Psoas muscle (tissue), 8 donors: ENCODE data around the gene MRPL55. TPM values are rescaled to one million over a fixed set of nuclear protein-coding genes. Genes with fewer than 3 reads are reported as not detected.

ENCODE experiments used
- ATAC-seq, 4 donors: fragments of 200-7000 bp; cut with Tn5 transposase; one replicate each; pipeline ENCODE4 v1.9.1; 2020; ENCODE audit warnings: moderate library complexity in 3 of 4, mild to moderate bottlenecking in 2 of 4
- DNase-seq, 2 donors: peaks; one replicate each; pipeline ENCODE4 v3.0.0-alpha.2; 2020
- H3K27ac ChIP-seq: fragments of 200-600 bp; one replicate; pipeline ENCODE4 v1.8.0; 2022
- H3K27me3 ChIP-seq, 3 donors: fragments of 200-600 bp in 1 of 3; one replicate each; pipeline versions ENCODE4 v1.6.1 to v1.8.0; 2013 to 2022; ENCODE audit warnings: low read length in 2 of 3, mild to moderate bottlenecking in 2 of 3, moderate library complexity in 1 of 3; ENCODE audit not compliant: insufficient read depth in 3 of 3
- H3K36me3 ChIP-seq, 2 donors: fragments of 200-600 bp in 1 of 2; one replicate each; pipeline versions ENCODE4 v1.6.1 to v1.8.0; 2013 to 2022; ENCODE audit warnings: low read depth in 1 of 2, mild to moderate bottlenecking in 1 of 2, moderate library complexity in 1 of 2; ENCODE audit not compliant: insufficient read depth in 1 of 2
- H3K4me1 ChIP-seq: fragments of 200-600 bp; one replicate; pipeline ENCODE4 v1.8.0; 2022
- H3K4me3 ChIP-seq: fragments of 200-600 bp; one replicate; pipeline ENCODE4 v1.8.0; 2022; ENCODE audit warnings: mild to moderate bottlenecking
- H3K9me3 ChIP-seq: fragments of 200-600 bp; one replicate; pipeline ENCODE4 v1.8.0; 2022
- CTCF ChIP-seq: fragments of 200-600 bp; IDR thresholded peaks from one replicate; pipeline ENCODE4 v1.8.0; 2022; ENCODE audit warnings: antibody characterized with exemption
- WGBS, 3 donors: extraction: QIAGEN DNeasy Blood & Tissue Kit; methylation state at CpG; one replicate each; pipeline versions ENCODE4 v1.1.6 to v1.1.7; 2013; 5-methylcytosine and 5-hydroxymethylcytosine counted together
- intact Hi-C, 2 donors: fragments of 100-400 bp; cut with DNase I; formaldehyde crosslinking; loops; one replicate each; pipeline versions ENCODE4 v1.11.0 to v1.14.2; 2022
- polyA plus RNA-seq, 3 donors: library from polyadenylated mRNA; stranded (reverse); fragments of 200-250 nt; gene quantifications; one replicate each; pipeline ENCODE4 v1.2.3, GENCODE V29; 2013
- total RNA-seq, 4 donors: library from RNA; stranded (reverse); fragmentation: NEBNext Ultra II Directional in 2 of 4; extraction: Animal tissue kit (Norgen Biotek cat#: 25700) in 2 of 4; gene quantifications; one replicate each; pipeline versions ENCODE4 v1.2.1 to v1.2.4, GENCODE V29; 2021 to 2023
- donor health status: healthy with polysubstance abuse.
- donor health status: DM: no; HTN: no; CAD: no; lungs with moderate emphysema.
- donor health status: Bipolar disorder and iron deficiency.
- donor health status: healthy.
- donor health status: DM: yes; HTN: yes; CAD: no.
- donor health status: DM: no; HTN: no; CAD: no.
- donor health status: DM: no; HTN: no; CAD: no.
- donor health status: DM: yes; HTN: yes; CAD: no.

Gene MRPL55
- total and polyA plus RNA-seq, 7 donors = 35.7 to 86.2 (median 43.4) TPM

- no peak overlapping the region for H3K4me3 ChIP-seq
- no peaks in the 10 kb centered on the region for H3K36me3 ChIP-seq
- WGBS, 3 donors = 54 to 59% (median 57%) methylated on average over 2 of the region's 2 CpGs
- H3K27me3 ChIP-seq = peaks cover 0 to 45% (median 16%) of the 10 kb centered on the region in 3 donors
- TF ChIP-seq CTCF = no peak
- H3K27ac ChIP-seq = no peak overlapping the region
- DNase-seq (no peak), ATAC-seq (no peak)
- H3K4me1 ChIP-seq = no peaks in the 10 kb centered on the region
- H3K9me3 ChIP-seq = no peaks in the 10 kb centered on the region
- intact Hi-C loops = loop anchor here in 1 of 2 donors (10.0 kb wide), 1 partner anchor 305 kb away; no protein-coding TSS in a partner anchor
Observed at GRCh38 chr1:228070173-228070572, 38.9 kb downstream of the MRPL55 start.

- intact Hi-C loops = no loop called here
- WGBS, 3 donors = 80 to 81% (median 81%) methylated on average over 7 of the region's 7 CpGs
- Histone ChIP-seq H3K36me3 (no peaks in the 10 kb centered on the region), H3K27ac (no peak overlapping the region), H3K9me3 (no peaks in the 10 kb centered on the region), H3K27me3 (peaks cover 0 to 51% (median 15%) of the 10 kb centered on the region in 3 donors), H3K4me3 (no peak overlapping the region), H3K4me1 (no peaks in the 10 kb centered on the region)
- ATAC-seq (no peak), DNase-seq (no peak)
- no peak for TF ChIP-seq CTCF
Observed at GRCh38 chr1:228068359-228068758, 40.7 kb downstream of the MRPL55 start.

GRCh38 chr1:228066891-228067654 is 42.0 kb downstream of the MRPL55 start:
- no peaks in the 10 kb centered on the region for H3K4me1 ChIP-seq
- no peak for ATAC-seq
- intact Hi-C loops = no loop called here
- peaks cover 0 to 53% (median 15%) of the 10 kb centered on the region in 3 donors for H3K27me3 ChIP-seq
- peak in 1 of 2 donors; percentile 42 for DNase-seq
- WGBS, 3 donors = 47 to 48% (median 48%) methylated on average over 10 of the region's 10 CpGs
- no peaks in the 10 kb centered on the region for H3K9me3 ChIP-seq
- no peak for TF ChIP-seq CTCF
- no peaks in the 10 kb centered on the region for H3K36me3 ChIP-seq
- no peak overlapping the region for H3K4me3 ChIP-seq
- H3K27ac ChIP-seq = no peak overlapping the region

- no peak for TF ChIP-seq CTCF
- H3K4me3 ChIP-seq = no peak overlapping the region
- intact Hi-C loops = no loop called here
- no peak overlapping the region for H3K27ac ChIP-seq
- H3K27me3 ChIP-seq = peaks cover 0 to 59% (median 19%) of the 10 kb centered on the region in 3 donors
- H3K36me3 ChIP-seq = no peaks in the 10 kb centered on the region
- ATAC-seq (no peak), DNase-seq (no peak)
- H3K9me3 ChIP-seq = no peaks in the 10 kb centered on the region
- H3K4me1 ChIP-seq = no peaks in the 10 kb centered on the region
- 27 to 33% (median 28%) methylated on average over 3 to 4 of the region's 4 CpGs for WGBS, 3 donors
Observed at GRCh38 chr1:228066416-228066815, 42.7 kb downstream of the MRPL55 start.
